ENCODE data around the gene BSG. TPM values are rescaled to one million over a fixed set of nuclear protein-coding genes. Genes with fewer than 3 reads are reported as not detected.
A peak's percentile ranks its signal among the peaks of the same experiment; 100 is the strongest.

Gene BSG
- total and polyA plus RNA-seq, 10 of the 15 experiments (the other 5 are each of a cell fraction or from before 2014, with no cell fraction given), result 2.8 to 297 (median 199) TPM

- no peak for TF ChIP-seq ZBTB33 (IDR thresholded peaks at IDR 0.05)
- TF ChIP-seq IRF3 (IDR thresholded peaks at IDR 0.05), result no peak
- no peak for TF ChIP-seq SKIL (IDR thresholded peaks at IDR 0.05; ENCODE audit: low read depth, poor library complexity, severe bottlenecking)
- TF ChIP-seq SIX5 (IDR thresholded peaks at IDR 0.05; ENCODE audit: low read depth, low read length, severe bottlenecking), result no peak
- TF ChIP-seq MYB (IDR thresholded peaks at IDR 0.05; ENCODE audit: borderline replicate concordance, low read depth, low read length), result no peak
- TF ChIP-seq SREBF1 (IDR thresholded peaks at IDR 0.05; ENCODE audit: low read length), result no peak
- 0 out of 2 replicates have a peak, but pooled peaks have one; percentile 11 for TF ChIP-seq YY1 (IDR thresholded peaks at IDR 0.05; ENCODE audit: low read depth, low read length)
- no peak for TF ChIP-seq PML (IDR thresholded peaks at IDR 0.05; ENCODE audit: low read length)
- TF ChIP-seq SMC3 (IDR thresholded peaks at IDR 0.05; ENCODE audit: borderline replicate concordance, low read length), result peak; percentile 31; the same call in 1 of the 2 replicates
- TF ChIP-seq EED (IDR thresholded peaks at IDR 0.05; ENCODE audit: low read depth), result no peak
- no peak for TF ChIP-seq YBX1 (IDR thresholded peaks at IDR 0.05)
- no peak for TF ChIP-seq ZNF217 (IDR thresholded peaks at IDR 0.05)
- TF ChIP-seq GABPA (IDR thresholded peaks at IDR 0.05; ENCODE audit: low read depth), result no peak
- no peak for TF ChIP-seq NFIC (IDR thresholded peaks at IDR 0.05; ENCODE audit: low read depth, low read length)
- TF ChIP-seq KAT2A (conservative IDR thresholded peaks at IDR 0.05; ENCODE audit: control insufficient read depth, low read depth, low read length), result no peak
- no peak for TF ChIP-seq CBX3 (IDR thresholded peaks at IDR 0.05; ENCODE audit: borderline replicate concordance, low read depth)
- TF ChIP-seq HDAC6 (IDR thresholded peaks at IDR 0.05; ENCODE audit: unreplicated experiment), result no peak
- peak; percentile 27; the same call in 1 of the 2 replicates for TF ChIP-seq RAD21 (IDR thresholded peaks at IDR 0.05; ENCODE audit: insufficient read depth, low read depth, low read length)
- peak; percentile 41 for TF ChIP-seq RUNX3 (IDR thresholded peaks at IDR 0.05; ENCODE audit: low read length)
- TF ChIP-seq ZBED1 (IDR thresholded peaks at IDR 0.05; ENCODE audit: borderline replicate concordance), result no peak
These were observed 15.8 kb downstream of the BSG start (continued) for GRCh38 chr19:588093-588740.
